ENCODE measurements around the gene AGMO. TPM values are rescaled to one million over a fixed set of nuclear protein-coding genes. Genes with fewer than 3 reads are reported as not detected.

The AGMO gene
- total RNA-seq, 1 donor from 2014 or later, result not detected

DNA sequence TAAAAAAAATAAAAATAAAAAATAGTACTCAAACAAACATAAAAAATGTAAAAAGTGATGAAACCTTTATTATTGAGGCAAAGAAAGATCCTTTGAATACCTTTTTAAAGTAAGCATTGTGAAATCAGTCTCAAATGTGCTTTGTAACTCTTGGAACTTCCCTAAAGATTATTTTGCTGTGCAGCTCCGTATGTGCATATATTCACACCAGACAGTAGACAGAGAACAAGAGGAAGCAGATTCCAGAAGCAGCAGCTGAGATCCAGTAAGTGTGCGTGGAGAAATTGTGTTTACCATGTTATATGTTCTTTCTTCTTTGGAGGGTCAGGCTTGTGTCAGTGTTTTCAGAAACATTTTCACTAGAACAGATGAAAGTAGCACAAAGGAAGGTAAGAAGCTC is 324.9 kb downstream of the AGMO start:
- intact Hi-C loops (cut with micrococcal nuclease), result no loop called here

DNA sequence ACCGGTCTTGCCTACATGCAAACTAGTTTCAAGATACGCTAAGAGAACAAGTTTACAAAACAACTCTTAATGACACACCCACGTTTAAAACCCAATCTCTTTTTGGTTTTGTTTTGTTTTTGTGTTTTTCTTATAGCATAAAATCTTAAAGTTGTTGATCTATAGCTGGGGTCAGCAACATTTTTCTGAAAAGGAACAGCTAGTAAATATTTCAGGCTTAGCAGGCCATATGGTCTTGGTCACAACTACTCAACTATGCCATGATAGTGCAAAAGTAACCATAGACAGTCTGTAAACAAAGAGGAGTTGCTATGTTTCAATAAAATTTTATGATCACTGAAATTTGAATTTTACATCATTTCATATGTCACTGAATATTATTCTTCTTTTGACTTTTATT is 327.4 kb downstream of the AGMO start:
- intact Hi-C loops (cut with micrococcal nuclease), result no loop called here

DNA sequence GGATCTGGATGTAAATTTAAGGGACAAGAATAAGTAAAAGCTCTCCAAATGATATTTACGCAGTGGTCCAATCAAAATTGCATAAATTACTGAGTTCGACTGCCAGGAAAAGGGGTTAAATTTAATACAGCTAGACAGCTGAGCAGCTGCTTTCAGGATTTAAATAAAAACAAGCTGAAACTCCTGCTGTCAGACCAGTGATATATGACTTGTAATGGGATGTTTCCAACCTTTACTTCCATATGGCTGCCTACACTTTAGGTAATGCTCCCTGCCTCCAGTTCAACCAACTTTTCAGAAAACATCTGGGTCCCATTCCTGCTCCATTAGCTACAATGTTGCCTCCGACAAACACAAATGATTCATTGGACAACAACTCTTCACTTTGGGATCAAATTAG is 333.0 kb downstream of the AGMO start:
- intact Hi-C loops (cut with micrococcal nuclease), result no loop called here

DNA sequence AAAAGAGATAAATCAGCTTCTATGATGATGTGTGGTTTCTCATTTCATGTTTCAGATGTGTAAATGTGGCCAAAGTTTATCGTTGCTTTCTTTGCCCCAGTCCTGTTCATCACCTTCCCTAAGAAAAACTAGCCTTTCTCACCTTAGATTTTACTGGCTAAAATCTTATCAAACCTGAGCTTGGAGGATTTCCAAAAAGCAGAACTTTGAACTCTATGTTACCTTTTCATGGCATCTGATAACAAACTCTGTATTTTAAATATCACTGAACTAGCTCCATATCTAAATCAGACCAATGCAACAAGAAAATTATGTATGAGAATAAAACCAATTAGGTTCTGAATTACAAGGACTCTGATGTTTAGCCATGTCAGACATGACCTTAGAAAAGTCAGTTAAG is 335.8 kb downstream of the AGMO start:
- intact Hi-C loops (cut with micrococcal nuclease), result no loop called here

DNA sequence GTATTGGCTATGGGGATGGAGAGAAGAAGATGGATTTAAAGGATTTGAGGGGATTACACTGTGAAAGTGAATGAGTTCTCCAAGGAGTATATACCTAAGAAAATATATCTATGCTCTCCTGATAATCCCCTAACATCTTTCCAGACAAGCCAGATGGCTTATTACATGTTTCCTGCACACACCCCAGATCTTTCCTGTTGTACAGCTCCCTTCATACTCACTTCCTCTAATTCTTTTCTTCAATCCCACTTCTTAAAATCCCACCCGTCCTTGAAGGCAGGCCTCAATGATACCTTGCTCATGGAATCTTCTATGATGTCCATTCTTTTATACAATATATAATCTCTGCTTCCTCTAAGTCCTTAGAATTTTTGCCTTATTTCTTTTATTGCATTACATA is 342.1 kb downstream of the AGMO start:
- intact Hi-C loops (cut with micrococcal nuclease), result no loop called here

DNA sequence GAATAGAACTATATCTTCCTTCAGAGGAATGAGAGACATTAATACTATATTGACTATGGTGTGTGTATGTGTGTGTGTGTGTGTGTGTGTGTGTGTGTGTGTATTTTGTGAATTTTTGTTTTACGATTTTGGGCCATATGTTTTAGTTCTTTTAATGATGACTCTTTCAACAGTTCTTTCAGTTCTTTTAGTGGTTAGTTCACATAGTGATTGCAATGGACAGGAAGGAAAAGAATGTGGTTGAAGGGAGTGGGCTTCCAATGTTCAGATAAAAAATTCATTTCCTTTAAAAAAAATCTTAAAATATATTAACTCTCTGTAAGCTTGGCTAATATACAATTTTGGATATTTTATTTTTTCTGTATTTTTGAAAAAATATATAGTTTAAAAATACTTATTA is 343.6 kb downstream of the AGMO start:
- intact Hi-C loops (cut with micrococcal nuclease), result no loop called here

DNA sequence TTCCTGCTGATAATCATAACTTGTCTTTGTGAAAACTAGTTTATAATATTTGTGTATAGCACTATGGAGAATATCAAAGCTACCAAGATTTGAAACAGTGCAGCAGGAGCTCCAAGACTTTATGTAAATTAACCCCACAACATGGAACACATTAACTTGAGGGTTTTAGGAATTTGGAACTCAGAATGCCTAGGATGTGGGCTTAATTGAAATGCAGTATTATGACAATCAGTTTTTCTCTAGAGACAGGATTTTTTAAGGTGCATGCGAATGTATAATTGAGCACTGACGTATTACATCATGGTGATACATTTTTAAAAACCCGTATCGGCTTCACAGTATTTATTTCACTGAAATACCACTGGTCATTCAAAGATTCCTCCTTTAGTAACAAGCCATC is 346.2 kb downstream of the AGMO start:
- intact Hi-C loops (cut with micrococcal nuclease), result no loop called here

DNA sequence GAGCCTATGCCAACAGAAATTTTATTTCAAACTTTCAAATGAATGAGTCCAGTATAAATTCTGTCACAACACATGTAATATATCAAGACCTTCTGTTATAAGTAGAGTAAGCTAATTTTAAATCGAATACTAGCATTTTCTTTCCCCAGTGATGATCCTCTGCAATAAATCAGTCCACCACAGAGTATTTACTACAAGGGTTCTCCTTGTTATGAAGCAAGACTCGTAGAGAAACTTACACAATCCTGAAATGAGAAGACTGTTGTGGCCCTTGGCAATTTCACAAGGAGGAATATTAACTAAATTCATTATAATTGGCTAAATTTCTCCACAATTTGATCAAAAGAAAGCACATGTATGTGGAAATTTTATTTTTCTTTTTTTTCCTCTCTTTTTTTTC is 346.8 kb downstream of the AGMO start:
- intact Hi-C loops (cut with micrococcal nuclease), result no loop called here

DNA sequence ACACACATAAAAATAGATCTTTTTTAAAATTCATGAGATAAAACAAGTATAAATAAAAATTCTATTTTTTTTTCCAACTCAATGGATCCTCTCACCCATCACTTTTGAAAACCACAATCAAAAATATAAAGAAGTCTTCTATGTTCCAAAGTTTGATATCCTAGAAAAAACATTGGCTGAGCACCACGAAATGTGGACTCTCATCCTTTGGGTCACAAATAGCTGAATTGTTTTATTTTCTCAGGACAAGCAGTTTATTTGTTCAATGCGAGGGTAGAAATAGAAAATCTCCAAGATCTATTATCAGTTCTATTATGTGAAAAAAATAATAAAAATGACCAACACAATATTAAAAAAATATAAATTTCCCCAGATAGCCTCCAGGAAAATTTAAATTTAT is 348.7 kb downstream of the AGMO start:
- intact Hi-C loops (cut with micrococcal nuclease), result no loop called here

DNA sequence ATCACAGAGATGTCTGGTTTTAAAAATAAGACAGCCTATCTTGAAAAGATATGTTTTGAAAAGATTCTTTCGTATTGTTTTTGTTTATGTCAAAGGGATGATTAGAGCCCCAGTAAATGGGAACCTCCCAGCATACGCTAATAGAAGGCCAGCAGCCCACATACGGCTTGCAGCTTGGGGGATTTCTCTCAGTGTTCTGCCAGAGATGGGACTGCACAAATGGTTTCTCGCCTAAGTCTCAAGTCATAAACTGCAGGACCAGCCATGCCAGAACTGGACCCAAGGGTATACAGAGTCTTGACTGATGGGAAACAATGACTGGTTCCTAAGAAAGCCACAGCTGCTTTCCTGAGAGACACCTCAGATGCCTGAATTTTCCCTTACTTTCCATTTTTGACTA is 352.4 kb downstream of the AGMO start:
- intact Hi-C loops (cut with micrococcal nuclease), result no loop called here

DNA sequence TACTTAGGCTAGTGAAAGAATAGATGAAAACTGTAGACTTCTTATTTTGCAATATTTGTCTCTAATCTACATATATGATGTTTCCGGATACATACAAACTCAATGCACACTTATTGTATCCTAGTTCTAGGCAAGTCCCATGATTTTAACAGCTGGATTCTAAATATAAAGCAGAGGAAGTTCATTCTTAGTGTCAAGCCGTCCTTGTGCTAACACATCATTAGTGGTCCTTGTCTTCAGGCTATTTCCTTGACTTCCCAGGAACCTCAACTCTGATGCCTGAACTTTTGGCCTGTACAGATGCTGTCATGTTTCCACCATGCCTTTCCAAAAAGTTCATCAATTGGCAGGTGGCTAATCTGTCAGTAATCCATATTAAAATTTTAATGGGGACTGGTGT is 357.4 kb downstream of the AGMO start:
- intact Hi-C loops (cut with micrococcal nuclease), result no loop called here

DNA sequence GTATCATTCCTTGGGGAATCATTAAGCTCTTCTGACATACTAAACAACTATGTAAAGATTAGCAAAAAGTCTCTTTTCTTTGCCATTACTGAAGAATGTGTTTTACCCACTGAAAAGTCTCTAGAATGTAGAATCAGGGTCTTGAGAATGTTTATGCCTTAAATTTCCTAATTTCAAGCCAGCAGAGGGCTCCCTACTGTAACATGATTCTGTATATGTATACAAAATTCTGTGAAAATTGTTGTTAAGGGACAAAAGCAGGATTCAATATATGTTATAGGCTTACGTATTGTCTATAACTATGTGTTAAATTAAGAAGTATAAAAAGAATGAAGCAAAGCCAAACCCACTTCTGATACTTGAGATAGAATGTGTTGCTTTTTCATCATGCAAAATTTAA is 362.3 kb downstream of the AGMO start:
- intact Hi-C loops (cut with micrococcal nuclease), result no loop called here

DNA sequence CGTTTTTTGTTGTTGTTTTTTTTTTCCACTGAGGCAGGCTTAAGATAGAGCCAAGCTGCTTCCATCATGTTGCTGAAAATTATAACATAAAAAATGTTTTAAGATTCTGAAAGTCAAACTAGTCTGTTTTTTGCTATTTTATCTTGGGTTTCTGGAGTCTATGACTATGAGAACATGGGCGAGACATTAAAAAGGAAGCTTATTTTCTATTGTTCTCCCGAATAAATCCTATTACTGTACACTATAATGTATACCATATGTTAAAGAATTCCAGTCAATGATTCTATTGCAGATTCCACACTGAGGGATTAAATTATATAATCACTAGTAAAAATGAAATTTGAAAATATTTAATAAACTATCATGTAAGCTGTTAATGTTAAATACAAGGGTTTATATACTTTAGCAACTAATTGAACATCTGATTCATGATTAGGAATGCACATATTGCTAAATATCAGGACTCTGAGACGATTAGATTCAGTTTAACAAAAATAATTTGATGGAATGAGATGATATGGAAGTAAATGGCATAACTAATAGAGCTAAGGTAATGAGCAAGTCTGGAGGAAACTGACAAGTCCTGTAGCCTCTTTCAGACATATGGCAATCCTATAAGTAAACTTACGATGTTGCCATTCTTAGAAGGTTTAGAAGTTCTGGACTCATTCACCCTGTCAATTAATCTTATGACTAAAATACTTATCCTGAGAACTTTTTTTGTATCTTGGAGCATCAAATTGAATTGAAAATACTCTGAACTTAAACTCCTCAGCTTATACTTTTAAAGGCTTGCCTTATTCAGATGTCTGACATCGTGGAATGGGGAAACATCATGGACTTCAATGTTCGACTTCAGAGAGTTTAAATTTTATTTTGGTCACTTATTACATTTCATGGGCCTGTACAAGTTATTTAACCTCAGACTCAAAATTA is 364.5 kb downstream of the AGMO start:
- intact Hi-C loops (cut with micrococcal nuclease), result no loop called here

DNA sequence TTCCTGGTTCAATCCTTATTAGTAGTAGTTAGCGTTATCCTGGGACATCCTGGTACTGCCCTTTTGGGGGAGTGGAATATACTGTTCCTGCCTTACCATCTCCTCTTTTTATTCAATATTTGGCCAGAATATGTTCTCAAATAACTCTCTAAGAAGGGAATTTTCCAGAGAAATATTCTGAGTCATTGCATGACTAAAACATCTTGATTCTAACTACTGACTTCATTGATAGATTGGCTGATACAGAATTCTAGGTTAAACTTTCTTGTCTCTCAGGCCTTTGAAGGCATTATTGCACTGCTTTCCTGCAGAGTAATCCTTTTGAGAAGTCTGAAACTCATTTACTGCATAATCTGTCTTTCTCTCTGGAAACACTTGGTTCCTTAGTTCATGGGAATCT is 383.8 kb downstream of the AGMO start:
- intact Hi-C loops (cut with micrococcal nuclease), result no loop called here

DNA sequence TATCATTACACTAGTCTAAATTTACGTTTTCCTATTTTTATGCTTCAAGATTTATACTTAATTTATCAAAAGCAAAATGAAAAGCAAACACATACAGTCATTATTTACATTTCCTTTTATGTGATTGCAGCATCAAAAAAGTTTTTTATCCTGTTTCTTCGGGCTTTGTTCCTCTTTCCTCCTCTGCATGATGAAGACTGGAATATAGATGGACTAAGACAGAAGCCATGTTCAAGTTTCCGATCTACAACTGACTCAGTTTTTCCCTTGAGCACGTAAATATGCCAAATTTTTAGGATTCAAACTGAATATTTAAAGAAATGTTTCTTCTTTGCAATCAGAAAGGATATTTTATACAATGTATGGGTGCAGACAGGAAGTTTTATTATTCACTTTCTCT is 385.7 kb downstream of the AGMO start:
- intact Hi-C loops (cut with micrococcal nuclease), result no loop called here

DNA sequence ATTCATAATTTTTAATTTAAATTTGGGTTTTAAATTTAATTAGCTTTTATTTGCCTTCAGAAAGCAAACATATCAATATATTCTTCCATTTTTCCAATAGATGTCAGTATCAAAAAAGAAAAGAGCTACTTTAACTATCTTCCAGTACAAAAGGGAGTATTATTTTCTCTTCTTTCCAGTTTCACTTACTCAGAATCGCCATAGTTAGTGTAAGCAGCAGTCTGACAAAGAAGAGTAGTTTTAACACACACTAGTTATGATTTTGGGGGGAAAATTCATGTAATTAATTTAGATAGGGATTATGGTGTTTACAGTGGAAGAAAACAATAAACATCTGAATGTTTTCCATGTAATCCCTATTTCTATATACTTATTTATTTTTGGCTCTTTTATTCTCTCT is 386.7 kb downstream of the AGMO start:
- intact Hi-C loops (cut with micrococcal nuclease), result no loop called here

DNA sequence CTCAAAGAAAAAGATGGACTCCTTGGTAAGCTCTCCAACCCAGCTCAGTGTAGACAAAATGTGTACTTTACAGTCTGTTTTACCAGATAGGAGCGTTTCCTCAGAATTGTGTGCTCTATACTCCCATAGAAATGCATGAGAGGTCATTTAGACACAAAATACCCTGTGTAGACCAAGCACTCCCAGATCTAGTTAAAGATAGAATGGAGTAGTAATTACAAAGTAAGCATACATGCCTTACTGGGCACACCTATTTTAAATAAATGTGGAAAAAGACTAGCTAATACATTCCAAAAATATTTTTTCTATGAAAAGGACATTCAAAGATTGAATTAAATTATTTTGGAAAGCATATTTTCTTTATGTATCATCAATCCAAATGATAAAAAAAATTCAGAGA is 387.3 kb downstream of the AGMO start:
- intact Hi-C loops (cut with micrococcal nuclease), result no loop called here

DNA sequence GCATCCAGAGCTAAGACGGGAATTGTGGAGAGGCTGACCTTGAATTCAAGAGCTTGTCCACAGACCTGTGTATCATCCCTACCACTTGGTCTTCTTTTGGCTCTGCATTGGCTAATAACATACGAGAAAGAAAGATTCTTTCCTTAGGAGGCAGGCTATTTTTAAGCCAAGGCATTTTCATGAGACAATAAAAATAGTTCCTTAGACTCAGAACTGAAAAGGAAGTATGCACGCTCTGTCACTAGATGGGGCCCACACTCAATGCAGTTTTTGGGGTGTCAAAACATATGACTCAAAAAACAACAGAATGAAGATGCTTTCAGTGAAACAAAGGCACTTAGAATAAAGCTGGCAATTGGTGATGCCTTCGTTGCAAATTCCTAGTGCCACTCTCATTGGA is 393.3 kb downstream of the AGMO start:
- intact Hi-C loops (cut with micrococcal nuclease), result no loop called here

DNA sequence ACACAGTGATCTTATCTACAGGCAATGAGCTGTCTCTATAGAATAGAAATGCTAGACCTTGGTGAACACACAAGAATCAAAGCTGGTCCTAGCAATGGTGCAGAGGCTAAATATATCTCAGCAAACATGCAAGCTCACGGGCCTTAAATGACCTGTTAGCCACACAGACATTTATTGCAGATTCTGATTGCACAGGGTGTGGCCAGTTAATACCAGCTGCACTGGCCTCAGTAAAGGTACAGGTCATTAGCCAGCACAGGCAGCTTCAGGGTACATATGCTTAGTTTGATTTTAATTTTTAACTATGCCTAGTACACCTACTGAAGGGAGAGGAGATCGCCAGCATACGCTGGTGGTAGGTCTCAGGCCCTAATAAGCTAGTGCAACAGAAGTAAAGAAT is 393.9 kb downstream of the AGMO start:
- intact Hi-C loops (cut with micrococcal nuclease), result no loop called here

DNA sequence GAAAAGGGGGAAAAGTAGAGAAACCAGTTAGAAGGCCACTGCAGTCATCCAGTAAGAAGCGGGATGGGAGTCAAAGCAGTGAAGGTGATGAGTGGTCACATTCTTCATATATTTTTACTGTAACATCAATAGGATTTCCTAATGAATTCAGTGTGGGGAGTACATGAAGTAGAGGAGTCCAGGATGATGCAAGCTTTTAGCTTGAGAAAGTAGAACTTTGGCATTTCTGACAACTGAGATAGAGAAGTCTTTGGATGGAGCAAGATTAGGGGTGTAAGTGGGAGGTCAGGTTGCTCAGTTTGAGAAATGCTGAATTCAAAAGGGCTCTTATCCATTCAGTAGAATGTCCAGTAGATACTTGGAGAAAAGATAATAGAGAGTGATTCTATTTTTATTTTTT is 395.2 kb downstream of the AGMO start:
- intact Hi-C loops (cut with micrococcal nuclease), result no loop called here

DNA sequence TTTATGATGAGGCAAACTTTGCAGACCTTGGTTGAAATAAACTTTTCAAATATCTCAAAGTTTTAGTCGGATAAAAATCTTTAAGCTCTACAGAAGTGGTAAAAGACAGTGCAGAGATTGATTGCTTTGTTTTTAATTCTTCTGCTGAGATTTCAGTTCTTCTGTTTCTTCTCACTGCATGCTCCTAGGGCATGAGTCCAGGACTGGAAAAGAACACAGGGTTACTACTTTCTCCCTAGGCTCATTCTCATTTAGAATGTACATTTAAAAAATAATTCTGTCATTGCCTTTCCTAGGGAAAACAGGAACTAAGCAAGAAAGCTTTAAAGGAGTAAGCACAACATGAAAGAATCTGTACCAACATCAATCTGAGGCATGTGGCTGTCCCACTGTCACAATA is 402.6 kb downstream of the AGMO start:
- intact Hi-C loops (cut with micrococcal nuclease), result no loop called here

DNA sequence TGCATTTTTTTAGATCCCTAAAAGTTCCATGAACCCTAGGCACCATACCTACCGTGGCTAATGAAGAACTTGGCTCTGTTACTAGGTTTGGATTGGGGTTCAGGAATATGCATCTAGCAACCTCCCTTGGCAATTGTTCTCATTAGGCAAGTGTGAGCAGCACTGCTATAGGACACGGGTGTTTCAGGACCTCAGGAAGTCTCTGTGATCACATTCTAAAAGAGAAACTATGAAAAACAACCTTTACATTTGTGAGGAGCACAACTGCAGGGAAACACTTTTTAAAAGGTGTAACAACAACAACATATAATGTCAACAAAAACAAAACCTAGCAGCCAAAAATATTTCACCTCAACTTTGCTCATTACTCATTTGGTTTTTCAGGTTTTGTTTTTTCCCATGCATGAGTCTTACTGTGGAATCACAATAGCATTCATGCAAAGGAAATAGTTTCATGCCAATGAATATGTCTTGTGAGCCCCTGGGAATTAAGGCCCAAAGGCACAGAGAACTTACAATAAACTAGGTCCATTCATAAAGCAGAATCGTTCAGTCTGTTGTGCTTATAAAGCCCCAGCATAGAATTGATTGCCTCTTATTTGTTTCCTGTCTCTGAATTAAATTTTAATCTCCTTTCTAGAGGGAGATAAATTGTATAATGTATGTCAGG is 403.5 kb downstream of the AGMO start:
- intact Hi-C loops (cut with micrococcal nuclease), result no loop called here

Data from T-helper 1 cell treated with Interleukin-12 subunit alpha and Interleukin-12 subunit beta and Interleukin-4 antibody, amounts not matched to agents 30 ng/mL and 1 ng/mL, for 36 hours (primary cell).